ENCODE results near the gene SMG1. TPM values are rescaled to one million over a fixed set of nuclear protein-coding genes. Genes with fewer than 3 reads are reported as not detected.

SMG1 gene
- total and polyA plus RNA-seq, 2 of the 13 experiments (the other 11 are each of a cell fraction or from before 2014, with no cell fraction given), result 48.7 to 53.7 TPM

GRCh38 chr16:18789850-18790706, 136.1 kb downstream of the SMG1 start, which contains the start of gene RPS15A (continued):
- TF ChIP-seq ZNF407 (CRISPR knock-in tag; IDR thresholded peaks at IDR 0.05; ENCODE audit: not compliant biosample characterization), result peak; percentile 97
- TF ChIP-seq NCOR1 (IDR thresholded peaks at IDR 0.05; ENCODE audit: borderline replicate concordance, low read length), result peak; percentile 63; the same call in 1 of the 2 replicates
- peak; percentile 97 for TF ChIP-seq KDM3A (CRISPR knock-in tag; IDR thresholded peaks at IDR 0.05; ENCODE audit: low read depth)
- peak; percentile 85 for TF ChIP-seq ZNF609 (CRISPR knock-in tag; IDR thresholded peaks at IDR 0.05; ENCODE audit: borderline replicate concordance)
- peak; percentile 3; the same call in 1 of the 2 replicates for TF ChIP-seq CTCF (CRISPR knock-in tag; IDR thresholded peaks at IDR 0.05)
- peak; percentile 95; the same call in 1 of the 2 replicates for TF ChIP-seq HOXA9 (CRISPR knock-in tag; IDR thresholded peaks at IDR 0.05; ENCODE audit: borderline replicate concordance)
- TF ChIP-seq ZNF276 (CRISPR knock-in tag; IDR thresholded peaks at IDR 0.05; ENCODE audit: low read depth), result peak; percentile 93
- TF ChIP-seq ZC3H13 (CRISPR knock-in tag; IDR thresholded peaks at IDR 0.05), result peak; percentile 99
- peak; percentile 97 for TF ChIP-seq ZNF205 (CRISPR knock-in tag; IDR thresholded peaks at IDR 0.05)
- 0 out of 2 replicates have a peak, but pooled peaks have one; percentile 70 for TF ChIP-seq ZNF383 (CRISPR knock-in tag; IDR thresholded peaks at IDR 0.05; ENCODE audit: borderline replicate concordance)
